ENCODE results near the gene ZNF28.

GRCh38 chr19:52749780-52750179 is 71.7 kb downstream of the ZNF28 start:
- TF ChIP-seq CTCF (conservative IDR thresholded peaks at IDR 0.05 in 1 of 2, IDR thresholded peaks at IDR 0.05 in 1 of 2; ENCODE audit: low read depth in 1 of 2, low read length in 2 of 2) = no peak
- no peak for TF ChIP-seq EZH2 (IDR thresholded peaks at IDR 0.05; ENCODE audit: low read length, missing control alignments)
